HL-60 (cell line): ENCODE results near the gene PRDM12.

Source experiments
- DNase-seq, 2 experiments: peaks; one replicate each; pipeline ENCODE4 v3.0.0-alpha.2; 2010 to 2020; ENCODE audit warnings: low read depth in 1 of 2, low spot score in 1 of 2
- H3K27ac ChIP-seq: fragments of 250-450 bp; sonication (Bioruptor Pico); replicated peaks from 2 replicates; pipeline ENCODE4 v1.5.1; 2020; ENCODE audit warnings: mild to moderate bottlenecking, moderate library complexity
- H3K27me3 ChIP-seq: fragments of 250-450 bp; sonication (Bioruptor Pico); 2 replicates; pipeline ENCODE4 v1.5.1; 2021; ENCODE audit warnings: mild to moderate bottlenecking, moderate library complexity; ENCODE audit not compliant: insufficient read depth, poor library complexity, severe bottlenecking
- H3K4me3 ChIP-seq: replicated peaks from 2 replicates; pipeline ENCODE4 v1.5.1; 2011; ENCODE audit warnings: mild to moderate bottlenecking, control low read depth, low read length; ENCODE audit not compliant: insufficient read depth
- CTCF ChIP-seq: IDR thresholded peaks from one replicate; pipeline ENCODE4 v1.5.1; 2011; ENCODE audit warnings: low read length, control low read depth, inconsistent platforms; ENCODE audit not compliant: insufficient read depth
- GABPA ChIP-seq: IDR thresholded peaks from 2 replicates; pipeline ENCODE4 v1.6.1; 2012; ENCODE audit warnings: low read depth
- POLR2AphosphoS5 ChIP-seq: IDR thresholded peaks from 2 replicates; pipeline ENCODE4 v1.6.1; 2012; ENCODE audit warnings: low read depth
- REST ChIP-seq: IDR thresholded peaks from 2 replicates; pipeline ENCODE4 v1.6.1; 2012; ENCODE audit warnings: low read depth; ENCODE audit not compliant: insufficient replicate concordance
- SPI1 ChIP-seq: IDR thresholded peaks from 2 replicates; pipeline ENCODE4 v1.6.1; 2012; ENCODE audit warnings: low read depth, mild to moderate bottlenecking, borderline replicate concordance

Gene PRDM12

GRCh38 chr9:130666393-130667119 is 2.2 kb downstream of the PRDM12 start:
- no peak for DNase-seq
- Histone ChIP-seq H3K27ac (no peak overlapping the region), H3K27me3 (peaks cover 63% of the 10 kb centered on the region), H3K4me3 (no peak overlapping the region)
- no peak for TF ChIP-seq POLR2AphosphoS5
- no peak for TF ChIP-seq SPI1

- Histone ChIP-seq H3K4me3 (no peak overlapping the region), H3K27me3 (peaks cover 57% of the 10 kb centered on the region), H3K27ac (no peak overlapping the region)
- no peak for TF ChIP-seq POLR2AphosphoS5
- TF ChIP-seq REST = no peak
- TF ChIP-seq SPI1 = no peak
- no peak for TF ChIP-seq CTCF
- TF ChIP-seq GABPA = no peak
- no peak for DNase-seq
These were observed 2.7 kb downstream of the PRDM12 start for GRCh38 chr9:130667120-130667435.

GRCh38 chr9:130668196-130668595 is 3.8 kb downstream of the PRDM12 start:
- DNase-seq = no peak

More at GRCh38 chr9:130668196-130668595, 3.8 kb downstream of the PRDM12 start:
- H3K27ac ChIP-seq = no peak overlapping the region
- TF ChIP-seq CTCF (no peak), GABPA (no peak), SPI1 (no peak), REST (no peak), POLR2AphosphoS5 (no peak)
- peaks cover 46% of the 10 kb centered on the region for H3K27me3 ChIP-seq
- H3K4me3 ChIP-seq = no peak overlapping the region
